ENCODE data around the gene NPIPB2.

DNA sequence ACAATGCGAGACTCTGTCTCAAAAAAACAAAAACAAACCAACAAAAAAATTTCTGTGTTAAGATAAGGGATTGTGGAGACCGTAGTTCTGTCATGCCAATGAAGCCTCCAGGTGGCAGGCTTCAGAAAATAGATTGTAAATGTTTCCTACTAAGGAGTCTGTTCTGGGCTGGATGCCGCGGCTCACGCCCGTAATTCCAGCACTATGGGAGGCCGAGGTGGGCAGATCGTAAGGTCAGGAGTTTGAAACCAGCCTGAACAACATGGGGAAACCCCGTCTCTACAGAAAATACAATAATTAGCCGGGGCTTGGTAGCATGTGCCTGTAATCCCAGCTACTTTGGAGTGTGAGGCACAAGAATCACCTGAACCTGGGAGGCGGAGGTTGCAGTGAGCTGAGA lies 30.3 kb upstream of the NPIPB2 start:
- TF ChIP-seq, protein P1, sequence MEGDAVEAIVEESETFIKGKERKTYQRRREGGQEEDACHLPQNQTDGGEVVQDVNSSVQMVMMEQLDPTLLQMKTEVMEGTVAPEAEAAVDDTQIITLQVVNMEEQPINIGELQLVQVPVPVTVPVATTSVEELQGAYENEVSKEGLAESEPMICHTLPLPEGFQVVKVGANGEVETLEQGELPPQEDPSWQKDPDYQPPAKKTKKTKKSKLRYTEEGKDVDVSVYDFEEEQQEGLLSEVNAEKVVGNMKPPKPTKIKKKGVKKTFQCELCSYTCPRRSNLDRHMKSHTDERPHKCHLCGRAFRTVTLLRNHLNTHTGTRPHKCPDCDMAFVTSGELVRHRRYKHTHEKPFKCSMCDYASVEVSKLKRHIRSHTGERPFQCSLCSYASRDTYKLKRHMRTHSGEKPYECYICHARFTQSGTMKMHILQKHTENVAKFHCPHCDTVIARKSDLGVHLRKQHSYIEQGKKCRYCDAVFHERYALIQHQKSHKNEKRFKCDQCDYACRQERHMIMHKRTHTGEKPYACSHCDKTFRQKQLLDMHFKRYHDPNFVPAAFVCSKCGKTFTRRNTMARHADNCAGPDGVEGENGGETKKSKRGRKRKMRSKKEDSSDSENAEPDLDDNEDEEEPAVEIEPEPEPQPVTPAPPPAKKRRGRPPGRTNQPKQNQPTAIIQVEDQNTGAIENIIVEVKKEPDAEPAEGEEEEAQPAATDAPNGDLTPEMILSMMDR (IDR thresholded peaks at IDR 0.05): peak in 3 of 6 experiments; percentile 8 to 44 (median 34)
- TF ChIP-seq POLR2A (IDR thresholded peaks at IDR 0.05): no peak
